ENCODE measurements around the gene PTOV1.

PTOV1 gene

DNA sequence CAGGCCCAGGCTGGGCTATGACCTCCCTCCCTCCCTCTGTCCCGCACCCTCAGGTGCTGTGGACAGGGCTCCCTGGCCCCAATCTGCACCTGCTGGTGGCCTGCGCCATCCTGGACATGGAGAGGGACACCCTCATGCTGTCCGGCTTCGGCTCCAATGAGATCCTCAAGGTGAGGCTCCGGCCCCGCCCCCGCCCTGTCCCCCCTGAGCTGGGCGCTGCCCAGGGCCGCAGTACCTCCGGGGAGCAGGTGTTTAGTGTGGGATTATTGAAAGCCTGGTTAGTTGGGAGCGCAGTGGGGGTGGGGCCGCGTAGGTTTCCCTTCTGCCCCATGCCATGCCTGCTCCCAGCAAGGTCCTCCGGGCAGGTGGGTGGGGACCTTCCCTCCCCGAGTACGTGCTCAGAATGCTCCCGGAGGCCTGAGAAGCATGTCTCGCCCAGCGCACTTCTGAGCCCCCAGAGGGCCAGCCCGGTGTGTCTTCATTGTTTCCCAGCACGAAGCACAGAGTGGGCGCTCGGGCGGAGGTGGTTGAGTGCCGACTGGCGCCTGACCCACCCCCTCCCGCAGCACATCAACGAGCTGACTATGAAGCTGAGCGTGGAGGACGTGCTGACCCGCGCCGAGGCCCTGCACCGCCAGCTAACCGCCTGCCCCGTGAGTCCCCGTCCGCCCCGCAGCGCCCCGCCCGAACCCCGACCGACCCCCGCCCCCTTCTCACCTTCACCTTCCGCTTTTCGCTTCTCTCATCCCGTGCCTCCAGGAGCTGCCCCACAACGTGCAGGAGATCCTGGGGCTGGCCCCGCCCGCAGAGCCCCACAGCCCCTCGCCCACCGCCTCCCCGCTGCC is 36.9 kb downstream of the PTOV1 start:
- in situ Hi-C loops (cut with HindIII; ENCODE audit: low sequenced_read_pairs) = no loop called here

DNA sequence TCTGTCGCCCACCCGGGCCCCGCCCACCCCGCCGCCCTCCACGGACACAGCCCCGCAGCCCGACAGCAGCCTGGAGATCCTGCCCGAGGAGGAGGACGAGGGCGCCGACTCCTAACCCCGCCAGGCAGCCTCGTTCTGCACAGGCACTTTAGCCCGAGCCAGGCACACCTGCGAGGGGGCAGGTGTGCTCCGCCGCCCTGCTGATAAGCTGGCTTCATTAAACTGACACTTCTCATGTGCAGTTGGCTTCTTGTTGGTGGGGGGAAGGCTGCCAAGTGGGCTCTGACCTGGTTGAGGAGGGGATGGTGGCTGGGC is 37.5 kb downstream of the PTOV1 start:
- in situ Hi-C loops (cut with HindIII; ENCODE audit: low sequenced_read_pairs) = no loop called here

DNA sequence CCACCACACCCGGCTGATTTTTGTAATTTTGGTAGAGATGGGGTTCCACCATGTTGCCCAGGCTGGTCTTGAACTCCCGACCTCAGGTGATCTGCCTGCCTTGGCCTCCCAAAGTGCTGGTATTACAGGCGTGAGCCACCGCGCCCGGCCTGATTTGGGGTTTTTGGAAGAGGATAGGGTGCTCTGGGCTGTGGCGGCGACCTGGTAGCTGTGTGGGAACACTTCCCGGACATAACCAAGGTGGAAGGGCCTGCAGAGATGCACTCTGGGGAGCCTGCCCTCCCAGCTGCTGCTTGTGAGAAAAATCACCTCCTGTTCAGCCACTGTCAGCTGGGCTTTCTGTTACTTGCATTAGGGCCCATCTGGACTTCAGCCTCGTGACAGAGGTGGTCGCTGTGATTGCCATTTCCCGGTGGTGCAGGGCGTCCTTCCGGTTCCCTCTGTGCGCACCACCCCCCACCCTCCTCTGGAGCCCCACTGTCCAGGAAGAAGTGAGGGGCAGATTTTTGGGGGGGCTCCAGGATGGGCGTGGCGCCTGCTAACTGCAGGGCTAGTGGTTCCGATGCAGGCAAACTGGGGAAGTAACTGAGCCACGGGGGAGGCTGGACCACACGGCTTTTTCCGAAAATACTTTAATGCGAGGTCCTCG is 38.2 kb downstream of the PTOV1 start:
- in situ Hi-C loops (cut with HindIII; ENCODE audit: low sequenced_read_pairs) = no loop called here

DNA sequence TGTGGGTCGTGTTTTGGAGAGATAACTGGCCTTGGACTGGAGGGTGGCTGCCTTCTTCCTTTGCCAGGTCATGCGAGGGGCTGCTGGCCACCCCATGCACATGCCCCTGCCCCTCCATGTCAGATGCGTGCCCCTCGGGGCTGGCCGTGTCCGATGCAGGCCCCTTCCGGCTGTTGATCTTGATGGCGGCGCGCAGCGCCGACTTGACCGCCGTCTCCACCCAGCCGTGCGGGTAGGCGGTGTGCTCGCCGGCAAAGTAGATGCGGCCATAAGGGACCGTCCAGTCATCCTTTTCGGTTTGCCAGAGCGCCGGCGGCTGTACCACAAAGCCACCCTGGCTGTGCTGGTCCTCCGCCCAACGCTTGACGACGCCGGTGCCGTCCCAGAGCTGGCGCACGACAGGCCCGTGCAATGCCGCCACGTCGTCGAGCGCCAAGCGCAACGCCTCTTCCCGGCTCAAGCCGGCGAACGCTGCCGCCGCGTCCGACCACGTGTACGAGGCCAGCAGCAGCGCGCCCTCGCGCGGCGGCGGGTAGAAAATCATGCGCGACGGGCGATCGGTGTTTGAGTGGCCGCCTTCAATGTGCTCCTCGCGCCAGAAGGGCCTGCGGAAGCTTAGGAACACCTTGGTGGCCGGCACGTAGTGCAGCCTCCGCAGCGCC is 38.9 kb downstream of the PTOV1 start:
- in situ Hi-C loops (cut with HindIII; ENCODE audit: low sequenced_read_pairs) = no loop called here

DNA sequence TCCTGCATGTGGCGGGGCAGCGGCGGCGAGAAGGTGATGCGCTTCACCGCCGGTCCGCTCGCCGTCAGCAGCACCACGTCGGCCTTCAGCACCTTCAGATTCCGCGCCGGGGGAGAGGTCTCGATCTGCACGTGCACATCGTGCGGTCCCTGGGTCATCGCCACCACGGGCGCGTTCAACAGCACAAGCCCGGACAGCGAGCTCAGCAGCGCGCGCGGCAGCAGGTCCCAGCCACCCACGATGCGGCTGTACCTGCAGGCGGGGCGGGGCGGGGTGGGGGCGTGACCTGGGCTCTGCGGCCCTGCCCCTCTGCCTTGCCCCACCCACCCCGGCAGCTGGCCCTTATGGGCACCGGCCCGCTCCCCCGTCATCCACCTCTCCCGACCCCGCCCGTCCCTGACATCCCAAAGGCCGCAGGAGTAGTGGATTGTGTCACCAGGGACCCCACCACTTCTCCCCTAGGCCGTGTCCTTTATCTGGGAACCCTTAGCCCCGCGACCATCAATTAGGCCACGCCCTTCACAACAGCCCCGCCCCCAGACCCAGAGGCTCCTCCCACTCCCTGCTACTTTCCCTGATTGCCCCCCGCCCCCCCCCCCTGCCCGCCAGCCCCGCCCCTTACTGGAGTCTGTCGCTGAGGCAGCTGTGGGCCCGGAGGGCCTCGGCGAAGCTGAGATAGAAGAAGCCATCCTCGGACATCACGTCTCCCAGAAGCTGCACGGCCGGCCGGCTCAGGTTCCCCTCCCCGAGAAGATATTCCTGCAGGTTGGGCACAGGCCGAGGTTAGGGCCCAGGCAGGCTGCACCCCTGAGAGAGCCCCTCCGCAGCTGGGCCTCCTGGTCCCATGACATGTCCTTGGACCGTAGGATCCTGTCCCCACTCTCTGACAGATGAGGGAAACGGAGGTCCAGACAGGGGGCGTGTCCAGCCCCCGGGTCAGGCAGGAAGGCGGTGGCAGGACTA is 39.7 kb downstream of the PTOV1 start:
- in situ Hi-C loops (cut with HindIII; ENCODE audit: low sequenced_read_pairs) = no loop called here

DNA sequence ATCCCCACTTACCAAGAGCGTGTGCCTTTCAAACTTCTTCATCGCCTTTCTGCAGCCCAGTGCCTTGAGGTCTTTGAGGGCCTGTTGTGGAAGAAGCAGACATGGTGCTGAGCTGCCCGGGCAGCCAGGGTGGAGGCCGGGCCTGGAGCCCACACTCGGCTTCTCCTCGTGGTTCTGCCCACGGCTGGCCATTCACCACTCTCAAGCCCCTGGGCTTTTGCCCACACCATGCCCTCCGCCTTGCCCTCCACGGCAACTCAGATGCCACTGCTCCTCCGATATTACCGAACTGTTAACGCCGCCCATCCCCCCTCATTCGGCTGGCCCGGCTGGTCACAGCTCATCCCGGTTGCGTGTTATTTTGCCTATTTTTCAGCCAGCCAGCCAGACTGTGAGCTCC is 40.4 kb downstream of the PTOV1 start:
- in situ Hi-C loops (cut with HindIII; ENCODE audit: low sequenced_read_pairs) = no loop called here

DNA sequence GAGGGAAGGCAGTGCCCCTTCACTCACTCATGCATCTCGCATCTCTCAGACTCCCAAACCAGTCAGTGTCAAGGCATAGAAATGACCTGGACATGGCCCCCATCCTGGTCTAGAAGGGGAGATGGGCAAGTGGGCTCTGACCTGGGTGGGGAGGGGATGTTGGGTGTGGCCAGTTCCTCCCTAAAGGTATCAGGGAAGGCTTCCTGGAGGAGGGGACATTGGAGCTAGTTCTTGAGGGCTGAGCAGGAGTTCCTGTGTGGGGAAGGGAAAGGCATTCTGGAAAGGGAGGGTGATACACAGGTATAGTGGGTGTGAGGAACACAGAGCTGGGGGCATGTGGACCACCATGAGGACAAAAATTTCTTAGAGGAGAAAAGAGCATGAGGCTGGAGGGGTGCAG is 41.8 kb downstream of the PTOV1 start:
- in situ Hi-C loops (cut with HindIII; ENCODE audit: low sequenced_read_pairs) = no loop called here

DNA sequence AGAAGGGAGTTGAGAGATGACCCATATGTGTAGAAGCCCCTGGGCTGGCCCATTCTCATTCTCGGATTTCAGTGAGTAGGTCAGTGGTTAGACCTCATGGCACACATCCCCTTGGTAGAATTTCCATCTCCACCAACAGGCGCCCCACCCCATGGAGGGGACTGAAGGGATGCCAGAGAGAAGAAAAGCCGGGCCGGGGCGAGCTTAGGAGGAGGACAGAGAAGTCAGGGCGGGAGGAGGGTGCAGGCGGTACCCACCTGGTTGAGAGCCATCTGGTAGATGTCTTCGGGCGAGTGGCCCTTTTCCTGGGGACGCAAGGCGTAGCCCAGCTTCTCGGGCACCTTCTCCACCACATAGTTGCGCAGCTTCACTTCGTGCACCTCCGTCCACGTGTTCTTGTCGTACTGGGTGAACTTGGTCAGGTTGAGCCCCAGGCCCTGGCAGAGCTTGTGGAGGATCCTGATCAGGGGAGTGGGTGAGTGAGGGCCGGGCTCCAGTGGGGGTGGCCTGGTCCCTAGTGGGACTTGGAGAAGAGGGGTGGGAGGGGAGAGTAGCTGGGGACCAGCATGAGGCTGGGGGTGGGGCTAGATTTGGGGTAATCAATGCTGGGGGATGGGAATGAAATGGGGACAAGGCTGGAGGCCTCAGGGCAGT is 43.2 kb downstream of the PTOV1 start:
- in situ Hi-C loops (cut with HindIII; ENCODE audit: low sequenced_read_pairs) = no loop called here

DNA sequence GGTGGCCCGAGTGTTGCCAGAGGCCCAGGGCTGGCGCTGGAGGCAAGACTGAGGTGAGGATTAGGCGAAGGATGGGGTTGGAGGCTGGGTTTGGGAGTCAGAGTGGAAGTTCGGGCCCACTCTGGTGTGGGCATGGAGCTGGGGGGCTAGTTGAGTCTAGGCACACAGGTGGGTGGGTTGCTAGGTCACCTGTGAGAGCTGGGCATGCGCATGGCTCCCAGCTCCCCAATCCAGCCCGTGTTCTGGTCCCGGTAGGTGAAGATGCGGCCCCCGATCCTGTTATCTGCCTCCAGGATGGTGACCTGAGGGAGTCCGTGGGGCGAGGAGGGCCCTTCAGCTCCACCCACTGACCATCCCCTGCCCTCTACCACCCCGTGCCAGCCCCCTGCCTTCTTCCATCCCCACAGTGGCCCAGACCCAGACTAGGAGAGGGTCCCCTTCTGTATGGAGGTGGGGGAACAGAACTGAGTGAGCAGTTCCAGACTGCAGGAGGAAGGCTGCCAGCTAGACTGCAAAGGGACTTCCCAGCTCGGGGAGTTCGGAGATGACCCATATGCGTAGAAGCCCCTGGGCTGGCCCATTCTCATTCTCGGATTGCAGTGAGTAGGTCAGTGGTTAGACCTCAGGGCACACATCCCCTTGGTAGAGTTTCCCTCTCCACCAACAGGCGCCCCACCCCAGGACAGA is 44.1 kb downstream of the PTOV1 start:
- in situ Hi-C loops (cut with HindIII; ENCODE audit: low sequenced_read_pairs) = no loop called here

DNA sequence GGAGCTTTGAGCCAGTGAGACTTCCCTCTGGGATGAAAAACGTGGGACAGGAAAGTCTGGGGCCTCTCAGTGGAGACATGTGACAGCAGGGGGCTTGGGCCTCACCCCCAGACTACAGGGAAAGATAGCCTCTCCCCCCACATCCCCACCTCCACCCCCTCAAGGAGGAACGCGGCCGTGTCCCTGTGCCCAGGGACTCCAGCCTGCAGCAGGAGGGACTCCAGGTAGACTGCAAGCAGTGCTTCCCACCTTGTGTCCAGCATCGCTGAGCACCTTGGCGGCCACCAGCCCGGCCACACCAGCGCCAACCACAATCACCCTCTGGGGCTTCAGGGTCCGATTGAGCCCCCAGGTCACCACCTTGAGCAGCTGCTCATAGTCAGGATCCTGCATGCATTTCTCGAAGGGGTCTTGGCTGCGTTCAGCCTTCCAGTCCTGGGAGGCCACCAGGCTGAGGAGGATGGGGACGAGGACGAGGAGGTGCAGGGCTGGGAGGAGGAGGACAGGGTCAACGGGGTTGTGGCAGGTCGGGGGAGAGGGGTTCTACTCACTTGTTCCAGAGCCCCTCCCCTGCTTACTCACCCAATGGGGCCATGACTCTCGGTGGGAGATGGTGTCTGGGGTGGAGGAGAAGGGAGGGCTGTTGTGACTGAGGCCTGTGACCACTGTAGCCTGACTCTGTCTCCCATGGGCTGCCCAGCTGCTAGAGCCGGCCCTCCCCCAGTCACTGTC is 44.8 kb downstream of the PTOV1 start:
- in situ Hi-C loops (cut with HindIII; ENCODE audit: low sequenced_read_pairs) = no loop called here

DNA sequence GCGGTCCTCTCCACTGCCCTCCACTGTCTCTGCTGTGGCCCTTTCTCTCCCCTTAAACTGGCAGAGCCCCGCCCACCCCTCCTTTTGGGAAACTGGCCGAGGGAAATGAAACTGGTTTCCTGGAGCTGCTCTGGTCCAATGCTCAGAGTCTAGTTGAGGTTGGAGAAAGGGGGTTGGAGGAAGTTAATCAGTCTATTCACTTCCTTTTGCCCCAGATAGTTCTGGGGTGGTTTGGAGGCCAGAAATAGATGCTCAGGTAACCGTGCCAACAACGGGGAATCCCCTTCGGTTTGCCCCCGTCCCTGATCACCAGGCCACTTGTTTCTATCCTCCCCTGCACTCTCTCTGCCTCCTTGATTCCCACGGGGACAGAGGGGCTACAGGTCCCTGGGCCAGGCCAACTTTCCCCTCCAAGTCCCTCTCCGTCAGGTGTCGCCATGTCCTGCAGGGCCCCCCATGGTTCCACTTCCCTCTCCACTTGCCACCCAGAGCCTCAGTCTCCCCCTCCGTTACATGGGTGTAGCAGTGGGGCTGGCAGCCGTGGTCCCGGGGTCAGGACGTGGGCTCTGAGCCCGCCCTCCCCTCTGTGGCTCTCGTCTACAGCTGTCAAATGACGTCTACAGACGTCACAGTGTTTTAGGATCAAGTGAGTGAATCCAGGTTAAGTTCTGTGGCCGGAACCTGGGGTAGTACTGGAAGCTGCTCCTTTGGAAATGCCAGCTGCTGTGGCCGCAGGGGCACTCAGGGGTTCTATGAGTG is 46.1 kb downstream of the PTOV1 start, which contains the start of gene IL4I1:
Gene IL4I1, minus strand, starts transcription at position 25 of the 759 bp plus-strand sequence. CDS start 727 bp downstream, outside the sequence.
- in situ Hi-C loops (cut with HindIII; ENCODE audit: low sequenced_read_pairs) = no loop called here

DNA sequence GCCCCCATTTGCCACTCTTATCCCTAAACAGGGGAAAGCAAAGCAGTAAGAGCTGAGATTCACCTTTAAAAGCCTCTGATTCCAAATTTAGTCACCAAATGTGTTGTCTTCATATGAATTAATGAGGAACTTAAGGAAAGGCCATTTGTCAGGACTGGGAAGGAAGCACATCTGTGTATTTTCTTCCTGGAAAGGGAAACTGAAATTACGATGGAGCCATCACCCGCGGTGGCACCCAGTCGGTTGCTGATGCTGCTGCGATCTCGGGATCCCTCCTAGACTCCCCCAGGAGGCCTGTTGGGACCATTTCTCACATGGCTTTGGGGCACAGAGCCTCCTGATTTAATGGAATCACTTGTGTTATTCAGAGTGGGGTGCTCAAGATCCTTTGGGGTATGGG is 53.2 kb downstream of the PTOV1 start:
- in situ Hi-C loops (cut with HindIII; ENCODE audit: low sequenced_read_pairs) = no loop called here

DNA sequence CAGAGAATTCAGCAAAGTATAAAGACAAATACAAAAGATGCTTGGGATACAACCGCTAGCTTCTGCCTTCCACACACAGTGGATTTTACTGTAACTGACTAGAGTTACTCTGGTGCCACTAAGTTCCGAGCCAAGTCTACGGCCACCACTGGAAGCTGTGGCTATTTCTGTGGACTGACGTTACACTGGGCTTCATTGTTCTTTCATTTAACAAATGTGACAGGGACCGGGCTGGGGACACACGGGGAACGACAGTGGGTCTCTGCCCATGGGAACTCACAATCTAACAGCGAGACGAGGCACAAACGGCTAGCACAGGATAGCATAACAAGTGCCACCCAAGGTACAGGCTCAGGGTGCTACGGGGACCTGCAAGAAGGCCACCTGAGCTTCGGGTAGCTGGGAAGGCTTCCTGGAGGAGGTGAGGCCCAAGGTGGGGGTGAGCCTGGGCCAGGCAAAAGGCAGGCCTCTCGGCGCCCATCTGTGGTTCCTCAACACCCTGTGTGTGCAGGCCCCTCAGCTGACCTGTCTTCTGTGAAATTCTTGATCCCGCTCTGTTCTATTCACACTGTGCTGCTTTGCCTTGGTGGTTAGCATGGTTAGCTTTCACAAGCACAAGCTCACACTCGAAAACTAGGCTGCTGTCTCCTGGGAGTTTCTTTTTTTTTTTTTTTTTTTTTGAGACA is 56.1 kb downstream of the PTOV1 start:
- in situ Hi-C loops (cut with HindIII; ENCODE audit: low sequenced_read_pairs) = no loop called here

DNA sequence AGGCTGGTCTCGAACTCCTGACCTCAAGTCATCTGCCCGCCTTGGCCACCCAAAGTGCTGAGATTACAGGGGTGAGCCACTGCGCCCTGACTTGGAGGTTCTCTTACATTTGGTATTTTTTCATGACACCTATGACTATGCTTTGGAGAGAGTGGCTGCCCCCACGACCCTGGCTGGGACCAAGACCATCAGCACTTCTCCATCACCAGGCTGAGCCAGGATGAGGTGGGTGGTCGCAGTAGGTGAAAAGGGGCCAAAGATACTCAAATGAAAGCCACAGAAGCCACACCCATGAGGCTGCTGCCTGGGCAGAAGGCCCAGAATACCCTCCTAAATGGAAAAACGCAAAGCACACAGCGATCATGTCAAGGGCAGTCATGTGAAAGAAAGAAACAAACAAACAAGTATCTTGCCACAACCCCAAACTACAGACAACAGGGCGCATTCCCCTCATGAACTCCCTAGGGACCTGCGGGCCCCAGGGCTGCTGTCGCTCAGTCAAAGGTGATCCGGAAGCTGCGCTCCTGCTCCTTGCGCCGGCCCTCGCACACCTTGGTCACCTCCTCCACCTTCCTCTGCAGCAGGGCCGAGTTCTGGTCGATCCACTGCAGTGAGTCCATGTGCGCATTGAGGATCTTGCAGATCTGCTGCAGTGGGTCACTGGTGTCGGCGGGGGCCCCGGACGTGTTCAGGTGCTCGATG is 56.9 kb downstream of the PTOV1 start:
- in situ Hi-C loops (cut with HindIII; ENCODE audit: low sequenced_read_pairs) = no loop called here

DNA sequence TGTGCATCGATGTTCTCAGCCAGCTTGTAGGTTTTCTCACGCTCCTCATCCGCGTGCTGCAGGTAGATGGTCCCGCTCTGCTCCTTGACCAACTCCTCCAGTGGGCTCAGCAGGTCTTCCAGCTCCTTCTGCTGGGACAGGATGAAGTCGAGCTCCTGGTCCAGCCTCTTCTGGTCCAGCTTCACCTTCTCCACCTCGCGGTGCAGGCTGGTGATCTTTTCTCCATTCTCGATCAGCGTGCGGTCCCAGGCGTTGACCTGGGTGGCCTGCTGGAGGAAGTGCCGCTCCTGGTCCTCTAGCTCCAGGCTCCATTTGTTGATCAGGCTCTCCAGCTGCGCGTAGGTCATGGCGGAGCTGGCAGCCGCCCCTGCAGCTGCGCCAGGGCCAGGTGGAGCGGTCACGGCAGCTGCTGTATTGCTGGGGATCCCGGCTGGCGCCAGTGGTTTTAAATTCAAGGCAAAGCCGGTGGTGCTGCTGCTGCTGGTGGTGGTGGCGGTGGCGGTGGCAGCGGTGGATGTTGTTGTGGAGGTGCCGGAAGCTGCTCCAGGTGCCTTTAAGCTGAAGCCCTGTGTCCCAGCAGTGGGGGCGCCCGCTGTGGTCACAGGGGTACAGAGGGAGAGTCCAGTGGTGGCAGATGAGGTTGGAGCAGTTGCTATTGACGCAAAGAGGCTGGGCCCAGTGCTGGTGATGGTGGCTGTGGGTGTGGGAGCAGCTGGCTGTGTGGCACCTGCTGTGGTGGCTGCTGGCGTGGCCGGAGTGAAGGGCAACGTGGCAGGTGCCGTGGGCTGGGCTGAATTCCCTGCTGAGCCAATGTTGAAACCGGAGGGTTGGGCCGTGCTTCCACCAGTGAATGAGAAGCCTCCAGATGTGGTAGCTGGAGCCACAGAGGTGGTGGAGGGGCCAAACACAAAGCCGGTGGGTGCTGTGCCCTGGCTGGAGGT is 57.8 kb downstream of the PTOV1 start:
- in situ Hi-C loops (cut with HindIII; ENCODE audit: low sequenced_read_pairs) = no loop called here

DNA sequence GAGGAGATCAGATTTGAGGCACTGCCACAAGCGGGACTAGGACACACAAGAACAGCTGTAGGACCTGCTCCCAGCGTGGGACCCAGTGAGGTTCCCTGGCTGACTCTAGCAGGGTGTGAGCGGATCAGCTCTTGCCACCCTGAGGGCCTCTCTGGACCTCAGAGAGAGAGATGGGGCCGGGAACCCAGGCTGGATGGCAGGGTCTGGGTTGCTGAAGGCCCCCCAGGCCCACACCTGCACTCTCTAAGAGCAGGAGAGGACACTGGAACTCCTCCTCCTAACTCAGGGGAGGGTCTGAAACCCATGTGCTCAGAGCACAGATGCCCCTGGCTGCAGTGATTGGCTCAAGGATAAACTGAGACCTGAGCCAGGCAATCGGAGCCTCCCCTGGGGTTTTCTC is 59.2 kb downstream of the PTOV1 start:
- in situ Hi-C loops (cut with HindIII; ENCODE audit: low sequenced_read_pairs) = no loop called here

Data from DLD1 (cell line).